BLaER1 treated with 17β-estradiol and CSF1 and Interleukin-3, amounts not matched to agents 10 nM and 100 nM (cell line): ENCODE data around the gene SEPTIN10.

Experiments used
- H3K27ac ChIP-seq, 11 experiments: shearing (Covaris generic); formaldehyde crosslinking; 2 replicates each; pipeline ENCODE4 v1.8.1; 2022
- H3K27me3 ChIP-seq, 11 experiments: shearing (Covaris generic); formaldehyde crosslinking; 2 replicates each; pipeline ENCODE4 v1.8.1; 2022
- H3K36me3 ChIP-seq, 11 experiments: shearing (Covaris generic); formaldehyde crosslinking; 2 replicates each; pipeline ENCODE4 v1.8.1; 2022
- H3K4me1 ChIP-seq, 10 experiments: shearing (Covaris generic); formaldehyde crosslinking; 2 replicates each; pipeline ENCODE4 v1.8.1; 2022
- H3K4me2 ChIP-seq, 11 experiments: shearing (Covaris generic); formaldehyde crosslinking; 2 replicates each; pipeline ENCODE4 v1.8.1; 2022
- H3K4me3 ChIP-seq, 10 experiments: shearing (Covaris generic); formaldehyde crosslinking; 2 replicates each; pipeline ENCODE4 v1.8.1; 2022
- H3K9ac ChIP-seq, 11 experiments: shearing (Covaris generic); formaldehyde crosslinking; 2 replicates each; pipeline ENCODE4 v1.8.1; 2022
- H3K9me3 ChIP-seq, 11 experiments: shearing (Covaris generic); formaldehyde crosslinking; replicated peaks in 1 of 11; 2 replicates each; pipeline ENCODE4 v1.8.1; 2022
- H4K20me1 ChIP-seq, 11 experiments: shearing (Covaris generic); formaldehyde crosslinking; 2 replicates each; pipeline ENCODE4 v1.8.1; 2022
- Cebpa-rat ChIP-seq, 11 experiments: shearing (Covaris generic); IDR thresholded peaks; 2 replicates each; pipeline ENCODE4 v1.8.1; 2022

The SEPTIN10 gene

DNA sequence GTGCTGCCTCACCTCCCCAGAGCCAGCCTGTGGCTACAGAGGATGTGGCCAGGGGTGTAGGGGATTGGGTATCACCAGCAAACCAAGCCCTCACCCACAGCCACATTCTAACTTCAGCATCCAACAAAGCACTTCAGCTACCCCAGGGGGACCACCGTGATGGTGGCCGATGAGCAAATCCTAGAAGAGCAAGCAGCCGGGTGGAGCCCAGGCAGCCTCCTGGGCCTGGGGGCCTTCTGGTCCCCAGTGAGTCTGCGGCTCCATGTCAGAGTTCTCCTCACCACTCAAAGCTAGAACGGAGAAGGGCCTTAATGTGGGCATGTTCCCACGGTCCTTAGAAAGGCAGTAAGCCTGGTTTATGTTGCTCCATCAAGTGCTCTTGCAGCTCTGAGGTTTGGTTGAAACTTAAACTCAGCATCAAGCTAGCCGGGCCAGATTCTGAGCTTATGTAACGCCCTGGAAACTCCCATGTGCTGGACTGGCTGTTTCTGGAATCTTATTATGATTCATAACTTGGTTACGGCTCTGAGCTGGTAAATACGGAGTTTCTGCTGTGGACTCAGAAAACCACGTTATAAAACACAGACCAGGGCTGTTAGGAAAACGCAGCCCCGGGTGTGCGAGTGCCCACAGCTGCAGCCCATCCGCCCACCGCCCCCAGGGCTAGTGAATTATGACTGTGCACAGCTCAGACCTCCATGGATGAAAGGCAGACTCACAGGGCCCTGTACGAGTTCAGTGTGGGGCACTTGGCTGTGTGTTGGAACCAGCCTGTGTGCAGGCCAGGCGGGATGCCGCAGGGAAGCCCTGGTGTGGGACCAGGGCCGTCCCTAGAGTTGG is 99.8 kb downstream of the SEPTIN10 start:
- no peak overlapping the region for H3K4me3 ChIP-seq
- peak in 2 of 11 experiments; percentile 12 to 62; a peak in 2 of 22 replicates for TF ChIP-seq Cebpa-rat (IDR thresholded peaks at IDR 0.05)
- H3K4me2 ChIP-seq = peak overlapping the region; percentile 48 to 92 (median 67)
- peak overlapping the region in 4 of 11 experiments; percentile 46 to 61 (median 50); a peak in 6 of 22 replicates for H3K27ac ChIP-seq
- H3K9me3 ChIP-seq = peaks cover 0 to 4% (median 0%) of the 10 kb centered on the region in 11 experiments; a peak in 2 of 22 replicates
- peaks cover 0 to 26% (median 0%) of the 10 kb centered on the region in 11 experiments; a peak in 5 of 22 replicates for H4K20me1 ChIP-seq
- H3K27me3 ChIP-seq = no peaks in the 10 kb centered on the region; a peak in 1 of 22 replicates
- no peaks in the 10 kb centered on the region for H3K36me3 ChIP-seq
- peaks cover 12 to 99% (median 77%) of the 10 kb centered on the region in 10 experiments for H3K4me1 ChIP-seq
- H3K9ac ChIP-seq = peak overlapping the region in 6 of 11 experiments; percentile 18 to 48 (median 34); a peak in 8 of 22 replicates

DNA sequence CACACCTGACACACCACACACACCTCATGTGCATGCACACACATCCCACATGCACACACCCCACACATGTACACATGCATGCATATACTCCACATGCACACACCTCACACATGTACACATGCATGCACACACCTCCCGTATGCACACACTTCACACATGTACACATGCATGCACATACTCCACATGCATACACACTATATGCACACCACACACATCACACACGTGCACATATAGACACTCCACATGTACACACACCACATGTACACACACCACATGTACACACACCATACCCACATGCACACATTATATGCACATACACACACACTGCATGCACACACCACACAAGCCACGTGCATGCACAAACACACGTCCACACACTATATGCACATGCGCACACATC is 100.5 kb downstream of the SEPTIN10 start:
- Histone ChIP-seq H3K27me3 (no peaks in the 10 kb centered on the region; a peak in 1 of 22 replicates), H3K4me1 (peaks cover 19 to 100% (median 83%) of the 10 kb centered on the region in 10 experiments), H3K4me2 (peak overlapping the region in 10 of 11 experiments; percentile 48 to 92 (median 74); a peak in 20 of 22 replicates), H4K20me1 (peaks cover 0 to 26% (median 0%) of the 10 kb centered on the region in 11 experiments; a peak in 5 of 22 replicates), H3K4me3 (no peak overlapping the region), H3K27ac (no peak overlapping the region), H3K9me3 (peaks cover 0 to 4% (median 0%) of the 10 kb centered on the region in 11 experiments; a peak in 2 of 22 replicates), H3K9ac (no peak overlapping the region), H3K36me3 (no peaks in the 10 kb centered on the region)
- TF ChIP-seq Cebpa-rat (IDR thresholded peaks at IDR 0.05) = no peak

- H3K27ac ChIP-seq = no peak overlapping the region
- H3K9ac ChIP-seq = no peak overlapping the region
- H4K20me1 ChIP-seq = peaks cover 0 to 26% (median 0%) of the 10 kb centered on the region in 11 experiments; a peak in 5 of 22 replicates
- H3K36me3 ChIP-seq = no peaks in the 10 kb centered on the region
- H3K4me3 ChIP-seq = no peak overlapping the region
- TF ChIP-seq Cebpa-rat (IDR thresholded peaks at IDR 0.05) = no peak
- peaks cover 31 to 100% (median 84%) of the 10 kb centered on the region in 10 experiments for H3K4me1 ChIP-seq
- H3K9me3 ChIP-seq = peaks cover 0 to 4% (median 0%) of the 10 kb centered on the region in 11 experiments; a peak in 2 of 22 replicates
- peak overlapping the region in 7 of 11 experiments; percentile 53 to 92 (median 84); a peak in 13 of 22 replicates for H3K4me2 ChIP-seq
- H3K27me3 ChIP-seq = no peaks in the 10 kb centered on the region; a peak in 1 of 22 replicates
These were observed 101.7 kb downstream of the SEPTIN10 start for GRCh38 chr2:109512076-109512475.

- Histone ChIP-seq H3K4me1 (peaks cover 40 to 100% (median 89%) of the 10 kb centered on the region in 10 experiments), H3K9ac (peak overlapping the region in 2 of 11 experiments; percentile 11 to 21; a peak in 1 of 22 replicates), H3K4me2 (peak overlapping the region in 8 of 11 experiments; percentile 37 to 92 (median 85); a peak in 16 of 22 replicates), H3K4me3 (no peak overlapping the region), H3K27me3 (no peaks in the 10 kb centered on the region; a peak in 1 of 22 replicates), H3K9me3 (peaks cover 0 to 4% (median 0%) of the 10 kb centered on the region in 11 experiments; a peak in 2 of 22 replicates), H4K20me1 (peaks cover 0 to 32% (median 0%) of the 10 kb centered on the region in 11 experiments; a peak in 5 of 22 replicates), H3K27ac (no peak overlapping the region), H3K36me3 (no peaks in the 10 kb centered on the region)
- TF ChIP-seq Cebpa-rat (IDR thresholded peaks at IDR 0.05) = no peak
These were observed 102.6 kb downstream of the SEPTIN10 start for GRCh38 chr2:109511168-109511567.

- H3K27me3 ChIP-seq = no peaks in the 10 kb centered on the region; a peak in 1 of 22 replicates
- H3K36me3 ChIP-seq = 0 out of 22 replicates have a peak, but pooled peaks cover 0 to under 1% (median 0%) of the 10 kb centered on the region in 11 experiments
- no peak for TF ChIP-seq Cebpa-rat (IDR thresholded peaks at IDR 0.05)
- peaks cover 0 to 4% (median 0%) of the 10 kb centered on the region in 11 experiments; a peak in 2 of 22 replicates for H3K9me3 ChIP-seq
- peak overlapping the region in 2 of 11 experiments; percentile 11 to 21; a peak in 1 of 22 replicates for H3K9ac ChIP-seq
- no peak overlapping the region for H3K4me3 ChIP-seq
- peaks cover 43 to 100% (median 94%) of the 10 kb centered on the region in 10 experiments for H3K4me1 ChIP-seq
- H4K20me1 ChIP-seq = peaks cover 0 to 32% (median 0%) of the 10 kb centered on the region in 11 experiments; a peak in 5 of 22 replicates
- peak overlapping the region in 8 of 11 experiments; percentile 37 to 92 (median 87); a peak in 15 of 22 replicates for H3K4me2 ChIP-seq
- H3K27ac ChIP-seq = peak overlapping the region in 6 of 11 experiments; percentile 18 to 86 (median 37); a peak in 9 of 22 replicates
These were observed 103.4 kb downstream of the SEPTIN10 start for GRCh38 chr2:109510136-109511028.

DNA sequence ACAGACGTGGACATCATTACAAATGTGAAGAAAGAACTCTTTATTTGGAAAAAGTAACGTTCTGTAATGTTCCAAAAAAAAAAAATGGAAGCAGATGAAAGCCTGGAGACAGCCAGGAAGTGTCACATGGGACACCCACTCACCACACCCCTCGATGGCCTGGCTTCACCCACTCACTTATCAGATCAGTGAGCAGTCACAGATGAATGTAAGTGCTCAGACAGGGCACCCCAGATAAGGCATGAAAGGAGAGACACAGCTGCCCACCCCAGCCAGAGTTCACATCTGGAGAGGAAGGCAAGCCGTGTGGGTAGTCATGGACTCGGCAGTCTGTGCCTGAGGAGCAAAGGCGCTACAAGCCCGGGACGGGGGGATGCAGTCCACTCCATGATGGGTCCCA is 105.2 kb downstream of the SEPTIN10 start:
- Histone ChIP-seq H3K4me3 (no peak overlapping the region), H4K20me1 (peaks cover 0 to 34% (median 0%) of the 10 kb centered on the region in 11 experiments; a peak in 5 of 22 replicates), H3K27ac (peak overlapping the region in 8 of 11 experiments; percentile 43 to 86 (median 74); a peak in 15 of 22 replicates), H3K9me3 (peaks cover 0 to 4% (median 0%) of the 10 kb centered on the region in 11 experiments; a peak in 2 of 22 replicates), H3K4me1 (peaks cover 32 to 100% (median 90%) of the 10 kb centered on the region in 10 experiments), H3K27me3 (no peaks in the 10 kb centered on the region; a peak in 1 of 22 replicates), H3K4me2 (peak overlapping the region; percentile 54 to 92 (median 86)), H3K9ac (peak overlapping the region in 4 of 11 experiments; percentile 1 to 72 (median 30); a peak in 3 of 22 replicates), H3K36me3 (peaks cover 3 to 18% (median 8%) of the 10 kb centered on the region in 11 experiments; a peak in 13 of 22 replicates)
- no peak for TF ChIP-seq Cebpa-rat (IDR thresholded peaks at IDR 0.05)

DNA sequence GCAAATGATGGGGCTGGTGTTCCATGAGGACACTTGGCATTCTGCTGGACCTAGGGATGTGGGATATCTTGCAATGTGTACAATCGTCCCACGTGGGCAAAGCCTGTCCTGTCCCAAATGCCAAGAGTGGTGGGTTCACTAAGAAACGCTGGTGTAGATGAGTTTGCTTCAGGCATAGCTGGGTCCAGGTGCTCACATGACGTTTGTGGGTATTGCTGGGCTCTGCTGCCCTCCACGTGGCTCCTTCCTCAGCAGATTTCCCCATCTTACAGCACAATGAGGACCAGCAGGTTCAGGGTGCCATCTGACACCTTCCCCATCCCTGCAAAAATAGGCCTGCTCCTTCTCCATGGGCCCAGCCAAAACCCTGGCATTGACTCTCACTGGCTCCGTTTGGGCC is 105.9 kb downstream of the SEPTIN10 start:
- peak overlapping the region in 8 of 11 experiments; percentile 43 to 86 (median 74); a peak in 17 of 22 replicates for H3K27ac ChIP-seq

More for the DNA sequence above, 105.9 kb downstream of the SEPTIN10 start:
- Histone ChIP-seq H3K4me3 (no peak overlapping the region), H4K20me1 (peaks cover 0 to 37% (median 0%) of the 10 kb centered on the region in 11 experiments; a peak in 5 of 22 replicates), H3K36me3 (peaks cover 4 to 25% (median 15%) of the 10 kb centered on the region in 11 experiments; a peak in 15 of 22 replicates), H3K9me3 (peaks cover 0 to 4% (median 0%) of the 10 kb centered on the region in 11 experiments; a peak in 2 of 22 replicates), H3K4me1 (peaks cover 30 to 100% (median 89%) of the 10 kb centered on the region in 10 experiments), H3K27me3 (no peaks in the 10 kb centered on the region), H3K9ac (peak overlapping the region in 6 of 11 experiments; percentile 6 to 76 (median 66); a peak in 10 of 22 replicates), H3K4me2 (peak overlapping the region; percentile 54 to 92 (median 86))
- TF ChIP-seq Cebpa-rat (IDR thresholded peaks at IDR 0.05) = no peak
